HL-60/S4 (cell line): ENCODE results near the gene GDI2.
"Not testable (repeated sequence)": the region's sequence is repeated elsewhere in the genome, so short reads cannot be mapped to it uniquely, and the experiment has no call there.

ENCODE experiments used
- in situ Hi-C: fragments of 300-500 bp; cut with MboI; formaldehyde crosslinking; loops from 2 replicates; pipeline ENCODE4 v1.14.3; 2022; ENCODE audit warnings: low sequenced_read_pairs

Gene GDI2

DNA sequence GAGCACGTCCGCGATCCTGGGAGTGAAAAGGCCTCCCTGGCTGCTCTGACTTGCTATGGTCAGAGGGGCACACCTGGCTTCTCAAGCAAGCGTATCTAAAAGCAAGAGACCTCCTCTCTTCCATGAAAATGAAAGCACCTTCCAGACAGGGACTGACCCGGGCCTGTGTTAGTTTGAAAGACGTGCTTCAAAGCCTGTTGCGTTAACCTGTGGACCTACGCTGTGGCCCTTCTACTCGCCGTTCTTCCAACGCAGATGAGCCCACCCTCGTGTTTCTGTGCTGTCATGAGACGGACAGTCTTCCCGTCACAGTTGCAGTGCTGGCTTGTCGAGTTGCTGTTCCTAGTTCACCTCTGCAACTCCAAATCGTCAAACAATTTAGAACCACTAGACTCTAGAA, 15.5 kb upstream of the GDI2 start:
- in situ Hi-C loops = no loop called here

- in situ Hi-C loops = no loop called here
Measured at GRCh38 chr10:5827841-5828240, 14.6 kb upstream of the GDI2 start.

GRCh38 chr10:5826511-5826910, 13.3 kb upstream of the GDI2 start:
- in situ Hi-C loops = not testable (repeated sequence)

- in situ Hi-C loops = no loop called here
Measured at GRCh38 chr10:5818894-5819293, 5.7 kb upstream of the GDI2 start.

GRCh38 chr10:5818048-5818331, 4.8 kb upstream of the GDI2 start:
- in situ Hi-C loops = no loop called here

GRCh38 chr10:5817322-5818047, 4.3 kb upstream of the GDI2 start:
- in situ Hi-C loops = no loop called here

- in situ Hi-C loops = no loop called here
Measured at GRCh38 chr10:5816170-5816569, 2.9 kb upstream of the GDI2 start.

GRCh38 chr10:5814110-5815107, 1.2 kb upstream of the GDI2 start:
- in situ Hi-C loops = no loop called here

DNA sequence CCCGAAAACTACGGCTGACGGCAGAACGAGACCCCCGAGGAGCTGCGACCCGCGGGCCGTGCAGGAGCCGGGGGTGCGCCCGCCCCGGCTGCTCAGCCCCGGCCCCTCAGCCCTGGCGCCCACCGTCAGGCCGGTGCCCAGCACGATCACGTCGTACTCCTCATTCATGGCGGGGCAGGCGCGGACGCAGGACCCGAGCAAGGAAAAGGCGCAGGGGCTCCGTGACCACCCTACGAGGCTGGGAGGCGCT, 218 bp downstream of the GDI2 start:
- in situ Hi-C loops = no loop called here

GRCh38 chr10:5812283-5813090, 747 bp downstream of the GDI2 start:
- in situ Hi-C loops = no loop called here

DNA sequence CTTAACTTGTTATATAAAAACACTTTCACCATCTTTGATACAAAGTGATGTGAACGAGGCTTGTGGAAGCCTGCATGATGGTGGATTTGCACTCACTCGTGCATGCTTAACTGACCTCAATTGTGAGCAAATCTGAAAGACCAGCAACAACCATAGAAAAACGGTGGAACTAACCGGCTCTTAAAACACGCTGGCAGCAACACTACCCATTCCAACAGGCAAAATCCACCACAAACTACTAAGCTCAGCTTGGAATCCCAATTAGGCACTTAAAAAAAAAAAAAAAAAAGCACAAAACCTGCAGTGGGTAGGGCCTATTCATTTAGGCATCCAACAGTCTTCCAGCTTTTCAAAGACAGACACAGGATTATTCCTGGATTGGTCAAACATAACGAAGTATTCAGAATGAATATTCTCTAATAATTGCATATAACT, 1.8 kb downstream of the GDI2 start:
- in situ Hi-C loops = no loop called here

DNA sequence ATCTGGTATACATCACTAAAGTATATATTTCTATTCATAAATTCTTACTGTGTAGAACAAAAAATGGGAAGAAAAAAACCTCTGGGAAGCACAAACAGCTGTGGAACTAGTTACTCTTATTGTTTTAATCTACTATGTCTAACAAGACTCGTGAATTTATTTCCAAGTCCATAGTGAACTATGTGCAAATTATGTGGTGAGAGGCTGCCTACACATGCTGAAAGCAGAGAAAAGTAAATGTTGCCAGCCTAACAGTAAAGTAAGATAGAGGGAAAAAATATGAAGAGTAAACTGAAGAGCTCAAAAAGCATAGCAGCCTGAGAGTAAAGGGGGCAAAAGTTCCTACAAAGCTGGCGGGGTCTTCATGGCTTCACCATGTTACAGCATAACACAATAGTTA, 3.0 kb downstream of the GDI2 start:
- in situ Hi-C loops = no loop called here

DNA sequence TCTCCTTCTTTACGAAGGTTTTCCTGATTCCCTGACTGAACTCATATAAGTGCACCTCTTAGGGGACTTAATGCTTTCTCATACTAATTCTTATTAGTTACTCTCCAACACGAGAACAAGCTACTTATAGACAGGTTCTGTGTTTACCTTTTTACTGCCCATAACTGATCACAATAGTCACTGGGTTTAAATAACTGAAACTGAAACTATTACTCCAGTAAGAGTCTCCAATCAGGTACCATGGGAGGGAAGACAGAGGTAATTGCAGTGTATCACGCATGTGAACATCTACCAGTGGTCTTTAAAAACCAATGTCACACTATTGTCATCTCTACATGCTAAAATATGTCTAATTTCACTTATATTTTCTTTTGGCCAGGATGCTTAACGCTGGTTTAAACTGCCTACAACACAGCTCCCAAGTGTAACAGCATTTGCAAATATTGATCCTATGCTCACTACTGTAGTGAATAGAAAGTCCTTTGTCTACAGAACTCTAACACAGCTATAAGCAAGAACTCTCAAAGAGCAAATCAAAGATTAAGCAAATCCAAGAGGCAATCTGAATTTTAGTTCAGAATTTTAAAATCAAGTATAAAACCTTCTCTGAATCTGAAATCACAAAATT, 3.6 kb downstream of the GDI2 start:
- in situ Hi-C loops = no loop called here

- in situ Hi-C loops = not testable (repeated sequence)
Measured at GRCh38 chr10:5808783-5809392, 4.3 kb downstream of the GDI2 start.

DNA sequence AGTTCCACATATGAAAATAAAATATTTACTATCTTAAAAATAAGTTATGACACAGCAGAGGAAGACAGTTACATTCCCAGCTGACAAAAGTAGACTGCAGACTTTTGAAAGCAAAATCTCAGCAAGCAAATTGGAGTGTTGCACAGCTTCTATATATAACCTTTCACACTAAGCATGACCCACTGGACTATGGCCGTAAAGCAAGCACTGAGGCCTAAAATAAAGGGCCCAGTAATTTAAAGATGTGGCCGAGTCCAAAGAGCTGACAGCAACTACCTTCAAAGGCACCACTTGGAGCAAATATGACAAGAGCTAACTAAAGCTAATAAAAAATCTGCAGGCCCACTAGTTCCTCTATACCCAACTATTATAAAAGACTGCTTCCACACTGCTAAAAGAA, 6.5 kb downstream of the GDI2 start:
- in situ Hi-C loops = no loop called here

GRCh38 chr10:5805711-5806110, 7.5 kb downstream of the GDI2 start:
- in situ Hi-C loops = no loop called here

DNA sequence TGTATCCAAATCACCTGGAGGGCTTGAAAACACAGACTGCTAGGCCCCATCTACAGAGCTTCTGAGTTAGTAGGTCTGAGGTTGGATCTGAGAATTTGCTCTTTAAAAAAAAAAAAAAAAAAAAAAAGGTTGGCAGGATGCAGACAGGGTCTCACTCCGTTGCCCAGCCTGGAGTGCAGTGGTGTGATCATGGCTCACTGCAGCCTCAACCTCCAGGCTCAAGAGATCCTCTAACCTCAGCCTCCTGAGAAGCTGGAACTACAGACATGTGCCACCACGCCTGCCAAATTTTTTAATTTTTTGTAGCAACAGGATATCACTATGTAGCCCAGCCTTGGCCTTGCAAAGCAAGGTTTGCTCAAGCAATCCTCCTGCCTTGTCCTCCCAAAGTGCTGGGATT, 8.0 kb downstream of the GDI2 start:
- in situ Hi-C loops = no loop called here

GRCh38 chr10:5804386-5804785, 8.8 kb downstream of the GDI2 start:
- in situ Hi-C loops = no loop called here

DNA sequence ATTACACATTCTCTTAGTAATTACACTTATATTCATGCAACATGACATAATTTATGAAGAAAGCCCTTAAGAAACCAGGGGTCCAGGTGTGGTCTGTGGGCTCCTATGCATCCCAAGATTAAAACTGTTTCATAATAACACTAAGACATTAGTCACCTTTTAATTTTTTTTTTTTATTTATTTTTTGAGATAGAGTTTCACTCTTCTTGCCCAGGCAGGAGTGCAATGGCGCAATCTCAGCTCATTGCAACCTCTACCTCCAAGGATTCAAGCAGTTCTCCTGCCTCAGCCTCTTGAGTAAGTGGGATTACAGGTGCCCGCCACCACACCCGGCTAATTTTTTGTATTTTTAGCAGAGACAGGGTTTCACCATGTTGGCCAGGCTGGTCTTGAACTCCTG, 12.5 kb downstream of the GDI2 start:
- in situ Hi-C loops = no loop called here

DNA sequence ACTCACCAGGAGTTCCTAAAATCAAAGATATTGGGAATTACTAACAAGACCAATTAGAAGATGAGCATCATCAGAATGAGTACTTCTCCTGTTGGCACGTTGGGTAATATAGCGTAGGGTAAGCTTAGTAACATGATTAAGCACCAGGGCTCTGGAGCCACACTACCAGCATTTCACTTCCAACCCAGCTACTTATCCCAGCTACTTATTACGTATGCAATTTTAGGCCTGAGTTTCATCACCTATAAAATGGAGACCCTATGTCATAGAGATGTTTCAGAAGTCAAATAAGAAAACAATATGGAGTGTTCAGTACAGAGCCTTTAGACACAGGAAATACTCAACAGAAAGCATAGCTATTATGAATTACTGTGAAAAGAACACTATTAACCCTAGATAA, 19.0 kb downstream of the GDI2 start:
- in situ Hi-C loops = no loop called here

- in situ Hi-C loops = no loop called here
Measured at GRCh38 chr10:5789626-5790025, 23.6 kb downstream of the GDI2 start.
